GM10266 (cell line): ENCODE data around the gene RPL10A.
"Not testable (repeated sequence)": the region's sequence is repeated elsewhere in the genome, so short reads cannot be mapped to it uniquely, and the experiment has no call there.

Experiments
- DNase-seq: peaks from one replicate; pipeline ENCODE4 v3.0.0; 2012; ENCODE audit errors: extremely low spot score
- TF ChIP-seq, protein P1 (sequence below): IDR thresholded peaks from 2 replicates; pipeline ENCODE4 v1.5.1; 2012; ENCODE audit warnings: mild to moderate bottlenecking, low read depth; ENCODE audit not compliant: control insufficient read depth, insufficient read depth; ENCODE audit errors: missing control alignments

Gene RPL10A

DNA sequence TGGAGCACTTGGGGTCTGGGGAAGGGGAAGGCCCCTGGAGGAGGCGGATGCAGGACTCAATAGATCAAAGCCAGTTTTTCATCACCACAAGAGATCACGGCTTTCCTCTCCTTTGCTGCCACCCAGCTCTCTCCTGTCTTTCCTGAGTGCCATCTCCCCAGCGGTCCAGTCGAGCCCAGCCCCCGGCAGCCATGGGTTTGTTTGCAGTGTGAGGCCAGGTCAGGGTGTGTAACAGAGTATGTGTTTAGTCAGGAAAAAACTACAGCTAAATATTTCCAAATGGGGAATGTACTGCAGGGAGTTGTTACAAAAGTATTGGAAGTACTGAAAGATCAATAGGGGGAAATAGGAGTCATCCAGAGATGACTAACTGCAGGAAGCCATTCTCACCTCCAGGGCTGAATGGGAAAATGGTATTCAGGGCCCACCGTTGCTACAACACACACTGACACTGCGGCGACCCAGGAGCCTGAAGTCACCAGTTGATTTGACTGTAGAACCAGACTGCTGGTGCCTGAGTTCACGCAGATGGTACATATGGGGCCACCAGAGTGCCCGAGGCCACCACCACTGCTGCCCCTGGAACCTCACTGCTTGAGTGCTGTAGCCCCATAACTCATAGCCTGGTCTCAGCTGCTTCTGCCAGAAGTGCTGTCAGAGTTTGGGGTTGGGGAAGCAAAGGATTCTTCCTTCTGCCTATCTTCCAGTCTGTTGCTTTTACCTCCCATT is 39.6 kb upstream of the RPL10A start:
- TF ChIP-seq, protein P1, sequence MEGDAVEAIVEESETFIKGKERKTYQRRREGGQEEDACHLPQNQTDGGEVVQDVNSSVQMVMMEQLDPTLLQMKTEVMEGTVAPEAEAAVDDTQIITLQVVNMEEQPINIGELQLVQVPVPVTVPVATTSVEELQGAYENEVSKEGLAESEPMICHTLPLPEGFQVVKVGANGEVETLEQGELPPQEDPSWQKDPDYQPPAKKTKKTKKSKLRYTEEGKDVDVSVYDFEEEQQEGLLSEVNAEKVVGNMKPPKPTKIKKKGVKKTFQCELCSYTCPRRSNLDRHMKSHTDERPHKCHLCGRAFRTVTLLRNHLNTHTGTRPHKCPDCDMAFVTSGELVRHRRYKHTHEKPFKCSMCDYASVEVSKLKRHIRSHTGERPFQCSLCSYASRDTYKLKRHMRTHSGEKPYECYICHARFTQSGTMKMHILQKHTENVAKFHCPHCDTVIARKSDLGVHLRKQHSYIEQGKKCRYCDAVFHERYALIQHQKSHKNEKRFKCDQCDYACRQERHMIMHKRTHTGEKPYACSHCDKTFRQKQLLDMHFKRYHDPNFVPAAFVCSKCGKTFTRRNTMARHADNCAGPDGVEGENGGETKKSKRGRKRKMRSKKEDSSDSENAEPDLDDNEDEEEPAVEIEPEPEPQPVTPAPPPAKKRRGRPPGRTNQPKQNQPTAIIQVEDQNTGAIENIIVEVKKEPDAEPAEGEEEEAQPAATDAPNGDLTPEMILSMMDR: no peak

DNA sequence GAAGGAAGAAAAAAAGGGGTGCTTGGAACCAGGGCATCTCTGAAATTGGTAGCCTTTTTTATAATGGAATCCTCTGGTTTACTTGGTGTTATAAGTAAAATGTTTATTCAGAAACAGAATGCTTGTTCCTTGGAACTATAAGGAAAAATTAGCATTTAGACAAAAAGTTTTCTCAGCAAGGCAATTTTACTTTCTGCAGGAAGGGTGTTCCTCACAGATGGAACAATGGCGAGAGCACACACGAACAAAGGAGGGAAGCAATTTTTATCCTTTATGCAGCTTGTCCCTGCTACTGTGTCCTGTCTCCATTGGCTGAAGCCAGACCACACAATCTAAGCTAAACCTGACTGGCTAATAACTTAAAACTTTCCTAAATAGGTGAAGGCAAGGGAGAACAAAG is 38.7 kb upstream of the RPL10A start:
- no peak for DNase-seq
- TF ChIP-seq, protein P1: no peak

More for the DNA sequence above, 39.6 kb upstream of the RPL10A start:
- DNase-seq: no peak

DNA sequence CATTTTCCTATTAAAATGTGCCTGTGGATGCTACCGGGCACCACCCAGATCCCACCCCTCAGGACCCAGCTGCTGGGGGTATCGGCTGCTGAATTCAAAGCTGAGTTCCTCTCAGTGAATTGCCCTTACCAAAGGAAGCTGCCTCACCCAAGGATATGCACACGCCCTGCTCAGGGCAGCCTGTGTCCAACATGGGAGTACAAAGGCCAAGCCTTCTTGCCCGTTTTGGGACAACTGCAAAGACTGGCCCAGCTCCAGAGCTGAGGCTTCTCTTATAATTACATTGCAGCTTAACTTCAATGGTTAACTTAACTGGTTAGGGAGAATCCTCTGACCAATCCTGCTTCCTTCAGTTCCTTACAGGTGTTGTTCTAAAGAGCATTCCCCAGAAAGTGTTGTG is 35.9 kb upstream of the RPL10A start:
- TF ChIP-seq, protein P1: no peak
- DNase-seq: no peak

DNA sequence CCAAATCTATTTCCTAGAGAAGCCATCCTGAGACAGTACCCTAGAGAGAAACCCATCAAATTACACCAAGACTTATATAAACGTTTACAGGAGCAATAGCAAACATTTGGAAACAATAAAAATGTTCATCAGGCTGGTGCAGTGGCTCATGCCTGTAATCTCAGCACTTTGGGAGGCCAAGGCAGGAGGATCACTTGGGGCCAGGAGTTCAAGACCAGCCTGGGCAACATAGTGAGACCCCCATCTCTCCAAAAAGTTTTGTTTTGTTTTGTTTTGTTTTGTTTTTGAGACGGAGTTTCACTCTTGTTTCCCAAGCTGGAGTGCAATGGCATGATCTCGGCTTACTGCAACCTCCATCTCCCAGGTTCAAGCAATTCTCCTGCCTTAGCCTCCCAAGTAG is 35.5 kb upstream of the RPL10A start:
- DNase-seq: not testable (repeated sequence)

DNA sequence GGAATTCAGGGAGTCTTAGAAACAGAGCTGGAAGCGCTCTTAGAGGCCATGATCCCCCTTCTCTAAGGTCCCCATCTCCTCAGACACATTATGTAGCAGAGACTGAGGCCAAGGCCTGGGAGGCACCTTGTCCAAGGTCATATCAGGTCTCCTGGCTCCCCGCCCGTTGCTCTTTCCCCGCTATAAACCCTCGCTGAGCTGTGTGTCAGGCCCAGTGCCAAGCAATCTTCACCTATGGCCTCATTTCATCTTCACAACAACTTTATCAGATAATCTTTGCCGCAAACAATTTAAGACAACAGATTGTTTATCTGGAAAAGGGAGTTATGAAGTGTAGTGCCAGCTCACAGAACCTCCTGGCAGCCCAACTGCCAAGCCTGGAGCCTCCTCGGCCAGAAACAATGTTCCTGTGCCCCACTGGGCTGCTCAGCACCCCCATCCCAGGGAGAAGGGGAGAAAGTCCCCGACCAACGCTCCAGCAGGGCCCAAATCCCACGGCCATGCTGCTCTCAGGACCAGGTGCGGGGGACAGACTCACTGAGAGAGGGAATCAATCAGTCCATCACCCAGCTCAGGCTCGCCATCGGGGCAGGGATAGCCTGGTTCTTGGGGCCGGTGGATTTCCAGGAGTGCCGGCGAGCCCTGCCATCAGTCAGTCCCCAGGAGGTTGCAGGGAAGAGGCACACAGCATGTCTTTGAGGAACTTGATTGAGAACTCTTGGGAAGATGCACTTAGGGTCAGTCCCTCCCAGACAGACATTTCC is 32.9 kb upstream of the RPL10A start:
- DNase-seq: no peak
- TF ChIP-seq, protein P1: no peak

DNA sequence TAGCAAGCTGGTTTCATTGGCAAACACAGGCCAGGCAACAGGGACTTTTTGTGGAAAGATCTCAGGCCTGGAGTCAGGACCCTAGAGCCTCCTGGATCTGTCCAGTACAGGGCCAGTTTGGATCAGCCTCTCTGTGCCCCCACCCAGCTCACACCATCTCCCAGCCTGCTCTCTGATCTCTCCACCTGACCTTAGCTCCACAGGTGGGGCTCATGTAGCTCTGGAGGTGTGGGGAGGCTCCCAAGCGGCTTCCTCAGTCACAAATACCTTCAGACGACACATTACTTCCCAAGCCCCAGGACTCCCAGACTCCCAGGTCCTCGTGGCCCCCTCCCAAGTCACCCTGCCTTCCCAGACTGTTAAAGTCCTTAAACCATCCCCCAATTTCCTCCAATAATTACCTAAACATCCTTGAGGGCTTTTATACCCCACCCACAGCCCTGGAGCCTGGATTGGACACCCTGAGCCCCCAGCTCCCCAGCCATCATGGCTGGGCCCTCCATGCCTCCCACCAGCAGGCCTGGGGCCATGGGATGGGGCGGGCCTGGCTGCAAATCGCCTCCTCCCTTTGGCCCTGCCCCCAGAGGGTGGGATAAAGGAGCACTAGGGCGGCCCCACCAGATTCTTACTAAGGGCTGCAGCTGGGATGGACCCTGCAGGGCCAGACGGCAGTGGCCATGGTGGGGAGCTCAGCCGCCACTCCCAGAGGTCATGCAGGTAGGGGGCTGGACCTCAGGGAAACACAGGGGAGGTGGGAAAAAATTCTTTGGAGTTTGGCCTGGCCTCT is 31.9 kb upstream of the RPL10A start:
- DNase-seq: no peak
- TF ChIP-seq, protein P1: no peak

DNA sequence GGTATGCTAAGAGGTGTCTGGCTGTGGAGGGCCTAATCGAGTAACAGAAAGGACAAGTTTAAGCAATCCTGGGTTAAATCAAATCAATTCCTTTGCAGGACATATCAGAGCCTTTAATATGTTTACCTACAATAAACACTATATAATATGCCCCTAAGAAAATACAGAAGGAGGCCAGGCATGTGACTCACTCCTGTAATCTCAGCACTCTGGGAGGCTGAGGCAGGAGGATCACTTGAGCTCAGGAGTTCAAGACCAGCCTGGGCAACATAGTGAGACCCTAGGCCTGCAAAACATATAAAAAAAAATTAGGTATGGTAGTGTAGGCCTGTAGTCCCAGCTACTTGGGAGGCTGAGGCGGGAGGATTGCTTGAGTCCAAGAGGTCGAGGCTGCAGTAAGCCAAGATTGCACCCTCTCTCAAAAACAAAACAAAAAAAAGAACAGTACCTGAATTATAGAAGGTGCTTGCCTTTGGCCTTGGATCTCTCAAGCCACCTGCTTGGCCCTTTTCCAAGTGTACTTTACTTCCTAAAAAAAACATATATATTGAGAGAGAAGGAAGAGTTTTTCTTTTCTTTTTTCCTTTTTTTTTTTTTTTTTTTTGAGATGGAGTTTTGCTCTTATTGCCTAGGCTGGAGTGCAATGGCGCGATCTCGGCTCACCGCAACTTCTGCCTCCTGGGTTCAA is 29.7 kb upstream of the RPL10A start:
- not testable (repeated sequence) for DNase-seq
